Fibroblast of skin of scalp (primary cell): ENCODE data around the gene ETS2.
A peak's percentile ranks its signal among the peaks of the same experiment; 100 is the strongest.

Source experiments
- DNase-seq: peaks from one replicate; pipeline ENCODE4 v3.0.0-alpha.2; 2013

ETS2 gene

GRCh38 chr21:38802050-38803026 lies 3.4 kb upstream of the ETS2 start:
- DNase-seq, result no peak

- DNase-seq, result no peak
These were observed 2.6 kb upstream of the ETS2 start for GRCh38 chr21:38803075-38803660.

DNA sequence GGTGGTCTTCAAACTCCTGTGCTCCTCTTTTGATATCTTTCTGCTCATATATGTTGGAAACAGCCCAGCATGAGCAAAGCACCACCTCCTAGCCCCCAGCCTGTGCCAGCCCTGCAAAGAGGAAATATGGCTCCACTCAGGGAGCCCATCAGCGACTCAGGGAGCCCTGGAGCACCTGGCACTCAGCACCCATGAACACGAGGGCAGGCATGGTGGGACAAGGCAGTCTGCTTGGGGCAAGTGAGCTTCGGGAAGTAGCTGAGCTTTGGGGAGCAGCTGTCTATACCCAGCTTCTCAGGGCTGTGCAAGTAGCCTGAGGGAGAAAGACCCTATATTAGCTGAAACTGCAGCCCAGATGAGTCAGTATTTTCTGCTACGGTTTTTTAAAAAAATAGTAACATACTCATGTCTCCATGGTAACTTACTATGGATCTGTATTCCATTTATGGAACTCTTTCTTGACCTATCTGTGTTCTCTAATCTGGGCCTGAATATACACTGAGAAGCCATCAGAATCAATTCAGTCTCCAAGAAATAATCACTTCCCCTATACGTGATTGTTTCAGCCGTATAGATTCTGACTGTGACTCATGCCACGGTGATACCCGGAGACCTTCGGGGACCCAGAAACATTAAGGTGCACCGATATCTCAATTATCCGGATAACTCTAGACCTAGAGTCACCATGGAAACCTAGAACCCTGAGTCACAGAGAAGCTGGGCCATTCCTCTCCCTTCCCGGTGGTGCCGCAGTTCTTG lies 1.5 kb upstream of the ETS2 start:
- peak; percentile 62 for DNase-seq

- DNase-seq, result peak; percentile 62
These were observed 871 bp upstream of the ETS2 start for GRCh38 chr21:38804789-38805327.

- DNase-seq, result no peak
These were observed 618 bp downstream of the ETS2 start for GRCh38 chr21:38806153-38806941.

DNA sequence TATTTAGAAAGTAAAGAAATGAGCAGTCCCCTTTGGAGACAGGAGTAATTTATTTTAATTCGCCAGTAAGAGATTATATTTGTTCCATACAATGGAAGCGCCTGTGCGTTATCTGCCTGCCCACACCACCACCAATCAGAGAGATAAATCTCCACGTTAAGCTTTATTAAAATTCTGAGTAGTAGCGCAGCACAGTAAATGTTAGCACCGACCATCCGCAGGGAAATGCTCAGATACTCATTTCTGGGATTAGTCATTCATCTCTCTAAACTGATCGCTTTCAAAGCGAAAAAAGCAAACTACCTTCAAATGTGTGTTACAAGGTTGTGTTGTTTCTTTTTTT lies 1.2 kb downstream of the ETS2 start:
- DNase-seq, result no peak

- DNase-seq, result no peak
These were observed 1.7 kb downstream of the ETS2 start for GRCh38 chr21:38807441-38807871.

DNA sequence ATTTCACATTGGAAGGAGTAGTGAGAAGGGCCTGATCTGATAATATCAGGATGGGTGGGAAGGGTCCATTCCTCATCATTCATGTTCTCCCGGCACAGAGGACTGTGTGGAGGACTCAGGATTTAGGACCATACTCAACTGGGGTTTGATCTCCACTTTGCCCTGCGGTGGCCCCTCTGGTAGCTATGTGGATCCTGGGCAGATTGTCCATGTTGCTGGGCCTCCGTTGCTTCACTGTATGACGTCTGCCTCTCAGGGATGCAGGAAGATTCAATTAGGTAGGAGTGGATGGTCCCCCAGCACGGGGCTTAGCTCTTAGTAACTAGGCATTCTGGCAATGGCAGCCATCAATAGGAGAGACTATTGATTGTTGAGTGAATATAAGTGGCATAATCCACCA lies 2.3 kb downstream of the ETS2 start:
- DNase-seq, result no peak

- DNase-seq, result no peak
These were observed 3.6 kb downstream of the ETS2 start for GRCh38 chr21:38809198-38809878.

GRCh38 chr21:38810034-38810825 lies 4.5 kb downstream of the ETS2 start:
- no peak for DNase-seq

- DNase-seq, result no peak
These were observed 5.1 kb downstream of the ETS2 start for GRCh38 chr21:38810826-38811164.

- peak; percentile 90 for DNase-seq
These were observed 5.5 kb downstream of the ETS2 start for GRCh38 chr21:38811257-38811656.

- DNase-seq, result no peak
These were observed 7.4 kb downstream of the ETS2 start for GRCh38 chr21:38813143-38813542.

GRCh38 chr21:38813547-38813946 lies 7.8 kb downstream of the ETS2 start:
- no peak for DNase-seq

DNA sequence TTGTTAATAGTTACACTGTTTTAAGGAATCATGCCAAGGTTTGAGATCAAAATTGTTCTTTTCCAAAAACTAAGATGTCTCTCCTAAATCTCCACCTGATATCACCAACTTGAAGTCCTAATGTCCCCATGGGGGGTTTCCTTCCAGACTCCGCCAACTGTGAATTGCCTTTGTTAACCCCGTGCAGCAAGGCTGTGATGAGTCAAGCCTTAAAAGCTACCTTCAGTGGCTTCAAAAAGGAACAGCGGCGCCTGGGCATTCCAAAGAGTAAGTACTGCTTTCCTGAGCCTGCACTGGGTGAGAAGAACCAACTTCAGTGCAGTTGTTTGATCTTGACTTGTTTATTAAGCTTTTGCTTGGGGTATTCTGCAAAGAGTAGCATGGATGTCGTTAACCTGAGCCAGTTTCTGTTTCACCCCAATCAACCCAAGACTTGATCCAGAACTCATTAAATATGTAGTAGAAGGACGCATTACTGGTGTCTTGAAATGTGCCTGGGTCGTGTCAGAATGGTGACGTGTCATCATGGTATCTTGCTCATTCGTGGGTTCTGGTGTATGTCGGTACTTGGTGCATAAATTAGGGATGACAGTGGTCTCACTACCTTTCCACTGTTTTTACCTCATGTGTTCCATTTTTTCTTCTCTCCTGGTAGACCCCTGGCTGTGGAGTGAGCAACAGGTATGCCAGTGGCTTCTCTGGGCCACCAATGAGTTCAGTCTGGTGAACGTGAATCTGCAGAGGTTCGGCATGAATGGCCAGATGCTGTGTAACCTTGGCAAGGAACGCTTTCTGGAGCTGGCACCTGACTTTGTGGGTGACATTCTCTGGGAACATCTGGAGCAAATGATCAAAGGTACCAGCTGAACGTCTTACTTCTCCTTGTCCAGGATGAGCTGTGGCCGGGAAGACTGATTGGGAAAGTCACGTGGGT lies 8.7 kb downstream of the ETS2 start:
- DNase-seq, result no peak

DNA sequence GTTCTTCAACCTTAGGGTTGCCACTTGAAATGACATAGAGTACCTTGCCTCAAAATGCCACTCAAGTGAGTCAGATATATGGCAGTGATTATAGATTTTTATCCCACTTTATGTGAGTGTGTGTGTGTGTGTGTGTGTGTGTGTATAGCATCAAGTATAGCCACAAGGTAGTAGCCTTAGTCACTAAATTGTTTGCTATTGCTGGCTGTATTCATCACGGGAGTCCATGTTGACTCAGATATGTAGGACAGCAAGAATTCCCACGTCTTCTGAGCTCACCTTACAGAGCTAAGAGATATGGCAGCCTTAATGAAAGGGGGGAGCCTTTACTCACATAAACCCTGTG lies 9.3 kb downstream of the ETS2 start:
- DNase-seq, result no peak

- DNase-seq, result no peak
These were observed 10.8 kb downstream of the ETS2 start for GRCh38 chr21:38816400-38816977.

- DNase-seq, result no peak
These were observed 11.9 kb downstream of the ETS2 start for GRCh38 chr21:38817371-38818324.
